Keratinocyte (primary cell): Measurements from ENCODE around the gene ADGRA1. TPM values are rescaled to one million over a fixed set of nuclear protein-coding genes. Genes with fewer than 3 reads are reported as not detected.

ENCODE experiments used
- DNase-seq: peaks from one replicate; pipeline ENCODE4 v3.0.0-alpha.2; 2011; ENCODE audit warnings: low read depth, missing footprints, low spot score
- FAIRE-seq: peaks from 2 replicates; lab custom pipeline; 2011; peaks lifted over from hg19 to GRCh38; lab: Jason Lieb, UNC
- H2AFZ ChIP-seq: 2 replicates; pipeline ENCODE4 v1.6.0; 2012; ENCODE audit warnings: low read length, control low read depth, inconsistent platforms; ENCODE audit not compliant: control insufficient read depth
- H3K27ac ChIP-seq: 2 replicates; pipeline ENCODE4 v1.5.1; 2011; ENCODE audit warnings: low read length; ENCODE audit not compliant: control insufficient read depth, insufficient read depth
- H3K27me3 ChIP-seq: 3 replicates; pipeline ENCODE4 v1.6.0; 2011; ENCODE audit warnings: low read length; ENCODE audit not compliant: control insufficient read depth, insufficient read depth; ENCODE audit errors: extremely low read depth
- H3K36me3 ChIP-seq, 2 experiments: 2 replicates in 1 of 2; 3 replicates in 1 of 2; pipeline ENCODE4 v1.5.1; 2011; ENCODE audit warnings: low read length in 2 of 2, mild to moderate bottlenecking in 1 of 2; ENCODE audit not compliant: control insufficient read depth in 2 of 2, insufficient read depth in 2 of 2; ENCODE audit errors: extremely low read depth in 1 of 2
- H3K4me1 ChIP-seq: 3 replicates; pipeline ENCODE4 v1.5.1; 2011; ENCODE audit warnings: low read length; ENCODE audit not compliant: control insufficient read depth, insufficient read depth; ENCODE audit errors: extremely low read depth
- H3K4me2 ChIP-seq: 3 replicates; pipeline ENCODE4 v1.6.0; 2011; ENCODE audit warnings: low read depth, low read length; ENCODE audit not compliant: control insufficient read depth, insufficient read depth; ENCODE audit errors: extremely low read depth
- H3K4me3 ChIP-seq, 3 experiments: fragments of 200-600 bp in 1 of 3; sonication (generic) in 1 of 3; 2 replicates in 2 of 3; 3 replicates in 1 of 3; pipeline ENCODE4 v1.5.1; 2011 to 2016; ENCODE audit warnings: low read length in 3 of 3, mild to moderate bottlenecking in 3 of 3, control low read depth in 2 of 3, inconsistent platforms in 1 of 3, low read depth in 1 of 3, mixed read lengths in 1 of 3, mixed run types in 1 of 3, moderate library complexity in 1 of 3; ENCODE audit not compliant: control insufficient read depth in 2 of 3, insufficient read depth in 2 of 3; ENCODE audit errors: extremely low read depth in 1 of 3
- H3K79me2 ChIP-seq: 2 replicates; pipeline ENCODE4 v1.6.0; 2012; ENCODE audit warnings: low read length; ENCODE audit not compliant: control insufficient read depth, insufficient read depth
- H3K9ac ChIP-seq: 3 replicates; pipeline ENCODE4 v1.6.0; 2011; ENCODE audit warnings: low read length; ENCODE audit not compliant: control insufficient read depth, insufficient read depth; ENCODE audit errors: extremely low read depth
- H3K9me1 ChIP-seq: 3 replicates; pipeline ENCODE4 v1.6.0; 2011; ENCODE audit warnings: low read length; ENCODE audit not compliant: control insufficient read depth, insufficient read depth; ENCODE audit errors: extremely low read depth
- H3K9me3 ChIP-seq: 2 replicates; pipeline ENCODE4 v1.5.1; 2012; ENCODE audit warnings: low read depth, low read length; ENCODE audit not compliant: control insufficient read depth
- H4K20me1 ChIP-seq: 3 replicates; pipeline ENCODE4 v1.6.0; 2011; ENCODE audit warnings: low read length; ENCODE audit not compliant: control insufficient read depth, insufficient read depth; ENCODE audit errors: extremely low read depth
- CTCF ChIP-seq, 3 experiments: IDR thresholded peaks in 1 of 3; conservative IDR thresholded peaks in 1 of 3; optimal IDR thresholded peaks in 1 of 3; 2 replicates in 2 of 3; 3 replicates in 1 of 3; pipeline versions ENCODE3 to v1.5.1; 2011; ENCODE audit warnings: low read length in 3 of 3, mild to moderate bottlenecking in 3 of 3, moderate library complexity in 2 of 3, control low read depth in 1 of 3, inconsistent platforms in 1 of 3; ENCODE audit not compliant: insufficient read depth in 2 of 3; ENCODE audit errors: extremely low read depth in 1 of 3
- EZH2 ChIP-seq: IDR thresholded peaks from one replicate; pipeline ENCODE4 v1.6.1; 2012; ENCODE audit warnings: inconsistent platforms, mild to moderate bottlenecking, low read length, moderate library complexity
- dilution Hi-C: fragments of 300-500 bp; cut with MboI; formaldehyde crosslinking; loops from one replicate; pipeline ENCODE4 v1.7.0; 2020; ENCODE audit warnings: low sequenced_read_pairs; ENCODE audit not compliant: extremely low pct_ligation_motif_present
- polyA plus RNA-seq, 5 experiments: library from polyadenylated mRNA; depleted of rRNA in 3 of 5; stranded (reverse) in 3 of 5; stranded (forward) in 1 of 5; unstranded in 1 of 5; fragments of >200 nt; gene quantifications; 1 replicate in 1 of 5; 2 replicates in 3 of 5; 3 replicates in 1 of 5; pipeline versions ENCODE4 v1.2.1 to v1.2.3, GENCODE V29; 2011 to 2012; ENCODE audit warnings: missing spikeins in 2 of 5, low read depth in 1 of 5, low replicate concordance in 1 of 5

Gene ADGRA1
- polyA plus RNA-seq, 1 donor (not counting 4 experiments of a cell fraction or from before 2014, with no cell fraction given): not detected

- Histone ChIP-seq H3K4me1 (no peaks in the 10 kb centered on the region), H3K9ac (no peak overlapping the region), H3K4me2 (no peak overlapping the region), H3K27me3 (no peaks in the 10 kb centered on the region), H3K27ac (no peak overlapping the region), H3K9me3 (peaks cover 6% of the 10 kb centered on the region), H3K36me3 (no peaks in the 10 kb centered on the region), H2AFZ (no peak overlapping the region), H3K9me1 (no peaks in the 10 kb centered on the region), H3K4me3 (no peak overlapping the region), H4K20me1 (no peaks in the 10 kb centered on the region), H3K79me2 (no peaks in the 10 kb centered on the region)
- TF ChIP-seq CTCF (optimal IDR thresholded peaks at IDR 0.05 in 1 of 3, IDR thresholded peaks at IDR 0.05 in 1 of 3, conservative IDR thresholded peaks at IDR 0.05 in 1 of 3; ENCODE audit: extremely low read depth in 1 of 3, insufficient read depth in 2 of 3, low read length in 3 of 3) (no peak), EZH2 (no peak)
- dilution Hi-C loops: no loop called here
- FAIRE-seq (no peak), DNase-seq (no peak)
Observed at GRCh38 chr10:133062635-133063034, 25.1 kb upstream of the ADGRA1 start.

GRCh38 chr10:133067149-133068105, 20.3 kb upstream of the ADGRA1 start:
- dilution Hi-C loops: no loop called here
- H3K9me3 ChIP-seq: peaks cover 4% of the 10 kb centered on the region
- no peak overlapping the region for H3K27ac ChIP-seq
- H2AFZ ChIP-seq: no peak overlapping the region
- H3K4me3 ChIP-seq: no peak overlapping the region
- no peaks in the 10 kb centered on the region for H3K27me3 ChIP-seq
- no peak overlapping the region for H3K9ac ChIP-seq
- no peak overlapping the region for H3K4me2 ChIP-seq
- H3K9me1 ChIP-seq: no peaks in the 10 kb centered on the region
- H3K36me3 ChIP-seq: no peaks in the 10 kb centered on the region
- H4K20me1 ChIP-seq: no peaks in the 10 kb centered on the region
- H3K4me1 ChIP-seq: no peaks in the 10 kb centered on the region
- no peak for DNase-seq
- H3K79me2 ChIP-seq: no peaks in the 10 kb centered on the region
- TF ChIP-seq CTCF (optimal IDR thresholded peaks at IDR 0.05 in 1 of 3, IDR thresholded peaks at IDR 0.05 in 1 of 3, conservative IDR thresholded peaks at IDR 0.05 in 1 of 3; ENCODE audit: extremely low read depth in 1 of 3, insufficient read depth in 2 of 3, low read length in 3 of 3) (no peak), EZH2 (no peak)
- no peak for FAIRE-seq
